ENCODE data around the gene BEND3.

The BEND3 gene

DNA sequence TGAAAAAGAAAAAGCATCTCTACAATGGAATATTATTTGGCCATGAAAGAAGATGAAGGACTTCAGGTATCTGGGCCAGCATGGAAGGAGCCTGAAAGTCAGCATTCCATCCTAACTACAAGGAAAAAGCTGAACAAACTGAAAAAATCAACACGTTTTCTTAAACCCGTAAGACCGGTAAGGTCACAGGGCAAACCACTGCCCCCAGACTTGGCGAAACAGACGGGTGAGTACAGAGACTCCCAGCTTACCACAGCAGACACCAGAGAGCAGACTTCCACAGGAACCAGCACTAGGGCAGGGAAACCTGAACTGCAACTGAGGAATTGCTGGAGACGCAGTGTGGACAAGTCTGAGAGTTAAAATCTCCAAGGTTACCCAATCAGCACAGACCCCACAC, 31.4 kb downstream of the BEND3 start:
- TF ChIP-seq, protein P1, sequence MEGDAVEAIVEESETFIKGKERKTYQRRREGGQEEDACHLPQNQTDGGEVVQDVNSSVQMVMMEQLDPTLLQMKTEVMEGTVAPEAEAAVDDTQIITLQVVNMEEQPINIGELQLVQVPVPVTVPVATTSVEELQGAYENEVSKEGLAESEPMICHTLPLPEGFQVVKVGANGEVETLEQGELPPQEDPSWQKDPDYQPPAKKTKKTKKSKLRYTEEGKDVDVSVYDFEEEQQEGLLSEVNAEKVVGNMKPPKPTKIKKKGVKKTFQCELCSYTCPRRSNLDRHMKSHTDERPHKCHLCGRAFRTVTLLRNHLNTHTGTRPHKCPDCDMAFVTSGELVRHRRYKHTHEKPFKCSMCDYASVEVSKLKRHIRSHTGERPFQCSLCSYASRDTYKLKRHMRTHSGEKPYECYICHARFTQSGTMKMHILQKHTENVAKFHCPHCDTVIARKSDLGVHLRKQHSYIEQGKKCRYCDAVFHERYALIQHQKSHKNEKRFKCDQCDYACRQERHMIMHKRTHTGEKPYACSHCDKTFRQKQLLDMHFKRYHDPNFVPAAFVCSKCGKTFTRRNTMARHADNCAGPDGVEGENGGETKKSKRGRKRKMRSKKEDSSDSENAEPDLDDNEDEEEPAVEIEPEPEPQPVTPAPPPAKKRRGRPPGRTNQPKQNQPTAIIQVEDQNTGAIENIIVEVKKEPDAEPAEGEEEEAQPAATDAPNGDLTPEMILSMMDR (conservative IDR thresholded peaks at IDR 0.05; ENCODE audit: low read depth): no peak
- ChIA-PET CTCF (interaction anchor here (0.6 kb wide), 1 partner anchor 392 kb away, joined by 3 read pairs; no protein-coding TSS in a partner anchor), POLR2A (ENCODE audit: low non-redundant PET) (no interaction called here)
- no peak for DNase-seq (ENCODE audit: low spot score)
- H3K27ac ChIP-seq: no peak overlapping the region

DNA sequence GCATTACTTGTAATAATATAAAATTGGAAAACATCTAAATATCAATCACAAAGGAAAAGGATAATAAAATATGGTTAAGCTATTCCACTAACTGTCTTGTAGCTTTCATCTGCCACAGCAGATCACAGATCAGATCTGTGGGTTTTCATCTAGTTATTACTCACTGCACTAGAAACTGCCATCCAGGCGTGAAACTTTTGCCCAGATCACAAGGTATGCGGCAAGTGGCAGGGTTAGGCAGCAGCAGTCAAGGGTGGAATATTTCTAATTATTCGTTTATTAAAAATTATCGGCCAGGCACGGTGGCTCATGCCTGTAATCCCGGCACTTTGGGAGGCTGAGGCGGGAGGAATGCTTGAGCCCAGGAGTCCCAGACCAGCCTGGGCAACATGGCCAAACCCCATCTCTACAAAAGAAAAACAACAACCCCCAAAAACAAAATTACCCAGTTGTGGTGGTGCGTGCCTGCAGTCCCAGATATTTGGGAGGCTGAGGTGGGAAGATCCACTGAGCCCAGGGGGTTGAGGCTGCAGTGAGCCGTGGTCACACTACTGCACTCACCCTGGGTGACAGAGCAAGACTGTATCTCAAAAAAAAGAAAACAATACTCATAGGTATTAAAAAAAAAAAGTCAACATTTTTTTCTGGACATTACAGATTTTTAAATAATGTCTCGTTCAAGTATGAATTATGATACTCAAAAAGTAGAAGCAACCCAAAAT, 32.1 kb downstream of the BEND3 start:
- DNase-seq (ENCODE audit: low spot score): no peak
- TF ChIP-seq, protein P1 (conservative IDR thresholded peaks at IDR 0.05; ENCODE audit: low read depth): no peak
- ChIA-PET POLR2A (ENCODE audit: low non-redundant PET) (no interaction called here), CTCF (no interaction called here)
- no peak overlapping the region for H3K27ac ChIP-seq

DNA sequence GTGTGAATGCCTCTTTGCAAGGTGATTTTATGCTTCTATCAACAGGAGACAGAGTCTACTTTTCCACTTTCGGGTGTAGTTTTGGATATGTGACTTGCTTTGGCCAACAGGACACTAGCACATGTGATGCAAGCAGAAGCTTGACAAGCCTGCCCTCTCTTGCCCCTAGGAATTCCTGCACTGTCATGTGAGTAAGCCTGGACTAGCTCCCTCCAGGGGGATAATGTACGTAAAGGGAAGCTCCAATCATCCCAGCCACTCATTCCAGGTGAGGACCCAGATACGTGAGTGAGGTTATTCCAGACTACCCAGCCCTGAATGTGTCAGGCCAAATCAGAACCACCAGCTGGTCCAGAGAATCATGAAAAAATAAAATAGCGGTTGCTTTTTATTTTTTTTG, 33.3 kb downstream of the BEND3 start:
- TF ChIP-seq, protein P1 (conservative IDR thresholded peaks at IDR 0.05; ENCODE audit: low read depth): no peak
- POLR2A ChIA-PET (ENCODE audit: low non-redundant PET): interaction anchor here (0.6 kb wide), 1 partner anchor 99 kb away, joined by 3 read pairs; no protein-coding TSS in a partner anchor
- DNase-seq (ENCODE audit: low spot score): peak; percentile 31
- H3K27ac ChIP-seq: no peak overlapping the region
- CTCF ChIA-PET: interaction anchor here (0.5 to 1.0 kb wide), 2 partner anchors 8 to 58 kb away, joined by 3 read pairs; no protein-coding TSS in a partner anchor

DNA sequence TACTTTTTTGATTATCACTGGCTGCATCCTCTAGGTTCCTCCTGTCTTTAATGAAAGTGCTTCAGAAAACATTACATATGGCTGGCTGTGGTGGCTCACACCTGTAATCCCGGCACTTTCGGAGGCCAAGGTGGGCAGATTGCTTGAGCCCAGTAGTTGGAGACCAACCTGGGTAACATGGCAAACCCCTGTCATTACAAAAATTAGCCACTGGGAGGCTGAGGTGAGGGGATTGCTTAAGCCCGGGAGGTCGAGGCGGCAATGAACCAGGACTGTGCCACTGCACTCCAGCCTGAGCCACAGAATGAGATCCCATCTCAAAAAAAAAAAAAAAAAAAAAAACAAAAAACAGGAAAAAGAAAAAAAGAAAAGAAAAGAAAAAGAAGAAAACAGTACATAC, 35.3 kb downstream of the BEND3 start:
- DNase-seq (ENCODE audit: low spot score): no peak
- no peak overlapping the region for H3K27ac ChIP-seq
- ChIA-PET POLR2A (ENCODE audit: low non-redundant PET) (interaction anchor here (0.6 kb wide), 1 partner anchor 33 kb away, joined by 3 read pairs; no protein-coding TSS in a partner anchor), CTCF (no interaction called here)
- TF ChIP-seq, protein P1 (conservative IDR thresholded peaks at IDR 0.05; ENCODE audit: low read depth): 0 out of 2 replicates have a peak, but pooled peaks have one; percentile 16

DNA sequence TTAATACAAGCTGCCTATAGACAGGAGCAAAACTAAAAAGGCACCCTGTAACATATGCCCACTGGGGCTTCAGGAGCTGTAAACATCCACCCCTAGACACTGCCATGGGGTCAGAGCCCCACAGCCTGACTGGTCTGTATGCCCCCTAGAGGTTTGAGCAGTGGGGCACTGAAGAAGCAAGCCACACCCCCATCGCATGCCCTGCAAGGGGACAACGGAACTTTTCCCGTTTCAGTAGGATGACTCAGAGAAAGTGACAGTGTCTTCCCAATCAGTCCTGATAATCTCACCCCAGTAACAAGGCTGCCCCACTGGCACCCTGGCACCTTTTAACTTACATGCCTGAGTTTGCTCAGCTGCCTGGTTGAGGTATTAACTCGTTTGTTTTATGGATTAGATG, 35.9 kb downstream of the BEND3 start:
- no peak overlapping the region for H3K27ac ChIP-seq
- DNase-seq (ENCODE audit: low spot score): no peak
- CTCF ChIA-PET: no interaction called here
- POLR2A ChIA-PET (ENCODE audit: low non-redundant PET): interaction anchor here (0.6 kb wide), 1 partner anchor 33 kb away, joined by 3 read pairs; no protein-coding TSS in a partner anchor
- TF ChIP-seq, protein P1 (conservative IDR thresholded peaks at IDR 0.05; ENCODE audit: low read depth): no peak

DNA sequence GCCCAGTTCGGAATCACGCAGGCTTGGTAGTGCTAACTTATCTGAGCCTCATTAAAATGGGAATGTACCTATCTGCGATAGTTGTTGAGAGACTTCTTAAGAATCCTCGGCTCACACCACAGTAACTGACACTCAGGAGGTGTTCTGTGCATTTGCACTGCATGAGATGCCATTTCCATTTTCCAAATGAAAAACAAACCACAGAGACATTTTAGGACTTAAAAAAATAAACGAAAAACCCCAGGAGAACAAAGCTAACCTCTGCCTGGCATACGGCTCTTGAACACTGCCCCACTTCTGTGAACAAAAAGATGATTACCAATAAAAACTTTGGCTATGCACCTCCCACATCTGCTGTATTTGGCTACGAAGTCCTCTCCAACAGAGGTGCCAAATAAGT, 37.6 kb downstream of the BEND3 start:
- DNase-seq (ENCODE audit: low spot score): no peak
- ChIA-PET POLR2A (ENCODE audit: low non-redundant PET) (no interaction called here), CTCF (no interaction called here)

More for the DNA sequence above, 37.6 kb downstream of the BEND3 start:
- H3K27ac ChIP-seq: no peak overlapping the region
- TF ChIP-seq, protein P1 (conservative IDR thresholded peaks at IDR 0.05; ENCODE audit: low read depth): no peak

Measured in RWPE1 (cell line).